OCI-LY7 (cell line): Measurements from ENCODE around the gene NAA15. TPM values are rescaled to one million over a fixed set of nuclear protein-coding genes. Genes with fewer than 3 reads are reported as not detected.

Experiments
- BruUV-seq: library from RNA; stranded (reverse); fragments of 400-500 nt; replicated peaks from 2 replicates; lab custom pipeline; 2021; lab: Mats Ljungman, UMichigan
- CTCF ChIA-PET: fragments of 300-600 bp; sonication (Branson Sonifier 250); formaldehyde crosslinking; loops from one replicate; lab custom pipeline; 2022; ENCODE audit warnings: antibody characterized with exemption; ENCODE audit not compliant: unreplicated experiment; lab: Charles Lee
- POLR2A ChIA-PET: fragments of 300-600 bp; sonication (Branson Sonifier 250); formaldehyde crosslinking; loops from one replicate; lab custom pipeline; 2022; ENCODE audit warnings: antibody characterized with exemption; lab: Charles Lee
- DNase-seq: peaks from one replicate; pipeline ENCODE4 v3.0.0-alpha.2; 2015; ENCODE audit warnings: low spot score
- H2AFZ ChIP-seq: fragments of 200-600 bp; sonication (generic), shearing (Covaris generic); 2 replicates; pipeline ENCODE4 v1.6.1; 2014; ENCODE audit warnings: mild to moderate bottlenecking, antibody characterized with exemption, low read length, moderate library complexity
- H3K27ac ChIP-seq: fragments of 200-600 bp; sonication (generic); 2 replicates; pipeline ENCODE4 v1.5.1; 2014; ENCODE audit warnings: mixed run types, low read depth, mild to moderate bottlenecking, moderate library complexity, low read length, inconsistent platforms; ENCODE audit not compliant: poor library complexity, severe bottlenecking
- H3K36me3 ChIP-seq: fragments of 200-600 bp; sonication (generic); 2 replicates; pipeline ENCODE4 v1.6.1; 2014; ENCODE audit warnings: mild to moderate bottlenecking, antibody characterized with exemption, low read length, moderate library complexity, mixed read lengths; ENCODE audit not compliant: insufficient read depth
- H3K4me1 ChIP-seq: fragments of 200-600 bp; sonication (generic); 2 replicates; pipeline ENCODE4 v1.5.1; 2014; ENCODE audit warnings: mild to moderate bottlenecking, low read length; ENCODE audit not compliant: insufficient read depth, poor library complexity, severe bottlenecking
- H3K4me2 ChIP-seq: fragments of 200-600 bp; sonication (generic); 2 replicates; pipeline ENCODE4 v1.6.1; 2014; ENCODE audit warnings: mild to moderate bottlenecking, low read length
- H3K4me3 ChIP-seq: fragments of 200-600 bp; sonication (generic); 2 replicates; pipeline ENCODE4 v1.5.1; 2014; ENCODE audit warnings: mild to moderate bottlenecking, low read depth, low read length; ENCODE audit not compliant: poor library complexity, severe bottlenecking
- H3K79me2 ChIP-seq: fragments of 200-600 bp; sonication (generic); 2 replicates; pipeline ENCODE4 v1.6.1; 2016; ENCODE audit warnings: low read depth, mild to moderate bottlenecking, low read length, moderate library complexity, mixed read lengths; ENCODE audit not compliant: insufficient read depth
- H3K9me2 ChIP-seq: fragments of 200-600 bp; sonication (generic); 2 replicates; pipeline ENCODE4 v1.6.1; 2016; ENCODE audit warnings: mild to moderate bottlenecking, low read length, mixed read lengths; ENCODE audit not compliant: insufficient read depth
- H3K9me3 ChIP-seq: fragments of 200-600 bp; sonication (generic); 2 replicates; pipeline ENCODE4 v1.6.1; 2014; ENCODE audit warnings: mild to moderate bottlenecking, mixed run types, low read length, mixed read lengths
- H4K20me1 ChIP-seq: fragments of 200-600 bp; sonication (generic); 2 replicates; pipeline ENCODE4 v1.6.1; 2014; ENCODE audit warnings: mild to moderate bottlenecking, antibody characterized with exemption, low read length, moderate library complexity, mixed read lengths; ENCODE audit not compliant: insufficient read depth
- EZH2phosphoT487 ChIP-seq: fragments of 200-600 bp; sonication (generic); IDR thresholded peaks from 2 replicates; pipeline ENCODE4 v1.6.1; 2018; ENCODE audit warnings: low read depth, borderline replicate concordance, mild to moderate bottlenecking, mixed run types, antibody characterized with exemption, low read length, moderate library complexity, mixed read lengths
- intact Hi-C: fragments of 100-400 bp; cut with micrococcal nuclease; formaldehyde crosslinking; loops from one replicate; pipeline ENCODE4 v1.10.0; 2022; ENCODE audit not compliant: unreplicated experiment
- total RNA-seq, 2 experiments: library from RNA; depleted of rRNA in 1 of 2; stranded (reverse); fragments of >200 nt in 1 of 2; shearing (Covaris generic) in 1 of 2; gene quantifications; 2 replicates each; pipeline ENCODE4 v1.2.3, GENCODE V29; 2014 to 2022
- TF ChIP-seq, protein P1 (sequence below): fragments of 200-600 bp; sonication (generic); conservative IDR thresholded peaks from 2 replicates; pipeline ENCODE4 v1.5.1; 2014; ENCODE audit warnings: mild to moderate bottlenecking, antibody characterized with exemption, low read length, moderate library complexity, mixed read lengths

NAA15 gene
- total RNA-seq, 2 experiments from 2014 or later: 45.3 to 95.9 TPM

- ChIA-PET CTCF (no interaction called here), POLR2A (interaction anchor here (1.4 to 2.1 kb wide), 2 partner anchors 9 to 23 kb away, joined by 5 to 9 read pairs; no protein-coding TSS in a partner anchor)
- BruUV-seq: no TSS peak
- TF ChIP-seq, protein P1, sequence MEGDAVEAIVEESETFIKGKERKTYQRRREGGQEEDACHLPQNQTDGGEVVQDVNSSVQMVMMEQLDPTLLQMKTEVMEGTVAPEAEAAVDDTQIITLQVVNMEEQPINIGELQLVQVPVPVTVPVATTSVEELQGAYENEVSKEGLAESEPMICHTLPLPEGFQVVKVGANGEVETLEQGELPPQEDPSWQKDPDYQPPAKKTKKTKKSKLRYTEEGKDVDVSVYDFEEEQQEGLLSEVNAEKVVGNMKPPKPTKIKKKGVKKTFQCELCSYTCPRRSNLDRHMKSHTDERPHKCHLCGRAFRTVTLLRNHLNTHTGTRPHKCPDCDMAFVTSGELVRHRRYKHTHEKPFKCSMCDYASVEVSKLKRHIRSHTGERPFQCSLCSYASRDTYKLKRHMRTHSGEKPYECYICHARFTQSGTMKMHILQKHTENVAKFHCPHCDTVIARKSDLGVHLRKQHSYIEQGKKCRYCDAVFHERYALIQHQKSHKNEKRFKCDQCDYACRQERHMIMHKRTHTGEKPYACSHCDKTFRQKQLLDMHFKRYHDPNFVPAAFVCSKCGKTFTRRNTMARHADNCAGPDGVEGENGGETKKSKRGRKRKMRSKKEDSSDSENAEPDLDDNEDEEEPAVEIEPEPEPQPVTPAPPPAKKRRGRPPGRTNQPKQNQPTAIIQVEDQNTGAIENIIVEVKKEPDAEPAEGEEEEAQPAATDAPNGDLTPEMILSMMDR: no peak
- TF ChIP-seq EZH2phosphoT487: no peak
- Histone ChIP-seq H4K20me1 (no peaks in the 10 kb centered on the region), H3K4me3 (no peak overlapping the region), H3K4me2 (no peak overlapping the region), H3K4me1 (peaks cover 3% of the 10 kb centered on the region), H2AFZ (no peak overlapping the region), H3K9me2 (no peaks in the 10 kb centered on the region), H3K79me2 (no peaks in the 10 kb centered on the region), H3K36me3 (no peaks in the 10 kb centered on the region), H3K27ac (no peak overlapping the region), H3K9me3 (no peaks in the 10 kb centered on the region)
- DNase-seq: no peak
- intact Hi-C loops: no loop called here
These were observed 27.5 kb upstream of the NAA15 start for GRCh38 chr4:139273835-139274234.

DNA sequence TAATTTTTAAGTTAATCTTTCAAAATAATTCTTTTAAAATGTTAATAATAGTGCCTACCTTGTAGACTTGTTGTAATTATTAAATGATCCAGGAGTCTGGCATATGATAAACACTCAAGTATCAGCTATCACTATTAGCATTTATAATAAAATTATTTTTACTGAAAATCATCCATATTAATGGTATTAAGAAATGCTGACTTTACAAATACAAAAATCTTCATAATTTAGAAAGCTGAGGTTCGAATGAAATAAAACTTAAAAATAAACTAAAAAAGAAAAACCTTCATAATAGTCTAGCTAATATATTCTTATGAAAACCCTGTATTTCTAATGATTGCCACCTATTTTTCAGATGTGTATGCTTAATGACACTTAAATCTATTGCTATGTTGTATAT is 26.5 kb upstream of the NAA15 start:
- POLR2A ChIA-PET: interaction anchor here (0.5 to 2.1 kb wide), 9 partner anchors 9 to 147 kb away, joined by 3 to 9 read pairs (median 4); partner anchors contain the start of gene NAA15
- H3K36me3 ChIP-seq: no peaks in the 10 kb centered on the region

DNA sequence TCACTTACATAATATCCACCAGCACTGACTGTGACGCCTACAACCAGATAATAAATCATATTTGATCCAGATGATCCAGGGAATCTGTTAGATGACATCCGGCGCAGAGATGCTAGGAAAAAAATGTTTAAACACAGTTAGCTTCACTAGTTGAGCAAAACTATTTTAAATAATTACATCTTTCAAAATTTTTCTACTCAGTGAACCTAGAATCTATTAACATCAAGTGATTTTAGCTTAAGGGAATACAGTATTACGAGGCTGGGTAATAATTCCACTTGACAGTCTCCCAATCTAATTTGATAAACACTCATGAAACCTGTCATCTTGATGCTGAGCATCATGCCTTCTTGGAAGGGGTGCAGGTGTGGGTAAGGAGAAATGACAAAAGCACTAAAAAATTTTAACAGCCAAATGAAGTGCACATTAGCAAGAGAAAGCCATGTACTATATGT is 26.0 kb upstream of the NAA15 start:
- Histone ChIP-seq H4K20me1 (no peaks in the 10 kb centered on the region), H2AFZ (no peak overlapping the region), H3K27ac (no peak overlapping the region), H3K4me1 (peaks cover 9% of the 10 kb centered on the region), H3K79me2 (no peaks in the 10 kb centered on the region), H3K4me2 (no peak overlapping the region), H3K9me2 (no peaks in the 10 kb centered on the region), H3K36me3 (no peaks in the 10 kb centered on the region), H3K4me3 (no peak overlapping the region), H3K9me3 (no peaks in the 10 kb centered on the region)
- intact Hi-C loops: no loop called here
- ChIA-PET POLR2A (interaction anchor here (0.5 to 2.1 kb wide), 9 partner anchors 9 to 148 kb away, joined by 3 to 9 read pairs (median 4); partner anchors contain the start of gene NAA15), CTCF (no interaction called here)
- no peak for DNase-seq
- TF ChIP-seq, protein P1: no peak
- TF ChIP-seq EZH2phosphoT487: no peak
- no TSS peak for BruUV-seq

More for the DNA sequence above, 26.5 kb upstream of the NAA15 start:
- H3K4me1 ChIP-seq: peaks cover 7% of the 10 kb centered on the region
- no TSS peak for BruUV-seq
- H3K27ac ChIP-seq: no peak overlapping the region
- H3K9me2 ChIP-seq: no peaks in the 10 kb centered on the region
- intact Hi-C loops: no loop called here
- CTCF ChIA-PET: no interaction called here
- H4K20me1 ChIP-seq: no peaks in the 10 kb centered on the region
- H3K79me2 ChIP-seq: no peaks in the 10 kb centered on the region
- no peaks in the 10 kb centered on the region for H3K9me3 ChIP-seq
- H2AFZ ChIP-seq: no peak overlapping the region
- no peak for TF ChIP-seq EZH2phosphoT487
- TF ChIP-seq, protein P1: no peak
- no peak overlapping the region for H3K4me2 ChIP-seq
- no peak overlapping the region for H3K4me3 ChIP-seq
- no peak for DNase-seq
